Ovary (tissue), 3 donors: ENCODE results near the gene AGRP.

ENCODE experiments used
- EP300 ChIP-seq: sonication (generic); formaldehyde crosslinking; IDR thresholded peaks from one replicate; pipeline ENCODE4 v1.6.1; 2017; ENCODE audit warnings: antibody characterized with exemption
- TF ChIP-seq, protein P1 (sequence below), 3 donors: fragments of 450-650 bp in 2 of 3; fragments of 200-600 bp in 1 of 3; IDR thresholded peaks; one replicate each; pipeline versions ENCODE4 v1.5.1 to v1.8.0; 2016 to 2022; ENCODE audit warnings: antibody characterized with exemption in 3 of 3, mild to moderate bottlenecking in 1 of 3
- donor health status: DM: no; HTN: no; CAD: no.

- TF ChIP-seq, protein P1, sequence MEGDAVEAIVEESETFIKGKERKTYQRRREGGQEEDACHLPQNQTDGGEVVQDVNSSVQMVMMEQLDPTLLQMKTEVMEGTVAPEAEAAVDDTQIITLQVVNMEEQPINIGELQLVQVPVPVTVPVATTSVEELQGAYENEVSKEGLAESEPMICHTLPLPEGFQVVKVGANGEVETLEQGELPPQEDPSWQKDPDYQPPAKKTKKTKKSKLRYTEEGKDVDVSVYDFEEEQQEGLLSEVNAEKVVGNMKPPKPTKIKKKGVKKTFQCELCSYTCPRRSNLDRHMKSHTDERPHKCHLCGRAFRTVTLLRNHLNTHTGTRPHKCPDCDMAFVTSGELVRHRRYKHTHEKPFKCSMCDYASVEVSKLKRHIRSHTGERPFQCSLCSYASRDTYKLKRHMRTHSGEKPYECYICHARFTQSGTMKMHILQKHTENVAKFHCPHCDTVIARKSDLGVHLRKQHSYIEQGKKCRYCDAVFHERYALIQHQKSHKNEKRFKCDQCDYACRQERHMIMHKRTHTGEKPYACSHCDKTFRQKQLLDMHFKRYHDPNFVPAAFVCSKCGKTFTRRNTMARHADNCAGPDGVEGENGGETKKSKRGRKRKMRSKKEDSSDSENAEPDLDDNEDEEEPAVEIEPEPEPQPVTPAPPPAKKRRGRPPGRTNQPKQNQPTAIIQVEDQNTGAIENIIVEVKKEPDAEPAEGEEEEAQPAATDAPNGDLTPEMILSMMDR (IDR thresholded peaks at IDR 0.05) = no peak
- TF ChIP-seq EP300 = no peak
Observed at GRCh38 chr16:67516296-67517154, 33.2 kb upstream of the AGRP start.
